Endometrial microvascular endothelial cells (primary cell): ENCODE data around the gene PTPRN2. TPM values are rescaled to one million over a fixed set of nuclear protein-coding genes. Genes with fewer than 3 reads are reported as not detected.
"Not testable (repeated sequence)": the region's sequence is repeated elsewhere in the genome, so short reads cannot be mapped to it uniquely, and the experiment has no call there.

Source experiments
- in situ Hi-C: cut with HindIII; loops from 2 replicates; pipeline ENCODE4 v1.10.0; 2017; ENCODE audit warnings: low sequenced_read_pairs, low pct_unique_long_range_greater_than_20kb; ENCODE audit errors: inconsistent ontology term
- total RNA-seq: library from RNA; depleted of rRNA; stranded (reverse); fragments of >200 nt; gene quantifications from one replicate; pipeline ENCODE4 v1.2.3, GENCODE V29; 2015; ENCODE audit errors: inconsistent ontology term

Gene PTPRN2
- total RNA-seq, 1 donor from 2014 or later, result 13.3 TPM

DNA sequence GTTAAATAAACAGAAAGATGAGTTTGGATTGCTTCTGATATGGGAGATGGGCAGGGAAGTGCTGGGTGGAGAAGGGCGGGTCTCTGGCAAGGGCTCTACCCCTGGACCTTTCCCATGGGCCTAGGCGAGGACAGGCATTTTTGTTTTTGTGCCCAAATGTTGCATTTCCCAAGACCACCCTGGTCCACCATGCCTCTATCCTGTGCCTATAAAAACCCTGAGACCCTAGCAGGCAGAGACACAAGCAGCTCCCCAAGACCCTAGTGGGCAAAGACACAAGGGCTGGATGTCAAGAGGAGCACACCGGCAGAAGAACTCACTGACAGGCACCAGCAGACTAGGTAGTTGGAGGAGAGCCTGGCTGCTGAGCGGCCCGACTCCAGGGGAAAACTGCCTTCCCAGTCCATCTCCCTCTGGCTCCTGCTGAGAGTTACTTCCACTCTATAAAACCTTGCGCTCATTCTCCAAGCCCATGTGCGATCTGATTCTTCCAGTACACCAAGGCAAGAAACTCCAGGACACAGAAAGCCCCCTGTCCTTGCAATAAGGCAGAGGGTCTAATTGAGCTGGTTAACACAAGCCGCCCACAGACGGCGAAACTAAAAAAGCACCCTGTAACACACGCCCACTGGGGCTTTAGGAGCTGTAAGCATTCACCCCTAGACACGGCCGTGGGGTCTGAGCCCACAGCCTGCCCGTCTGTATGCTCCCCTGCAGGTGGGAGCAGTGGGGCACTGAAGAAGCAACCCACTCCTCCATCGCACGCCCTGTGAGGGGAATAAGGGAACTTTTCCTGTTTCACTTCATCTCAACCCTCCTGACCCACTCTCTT is 291.4 kb downstream of the PTPRN2 start:
- in situ Hi-C loops, result no loop called here

- in situ Hi-C loops, result not testable (repeated sequence)
Measured at GRCh38 chr7:158294468-158295215, 293.0 kb downstream of the PTPRN2 start.

- in situ Hi-C loops, result no loop called here
Measured at GRCh38 chr7:158292948-158293347, 294.7 kb downstream of the PTPRN2 start.

DNA sequence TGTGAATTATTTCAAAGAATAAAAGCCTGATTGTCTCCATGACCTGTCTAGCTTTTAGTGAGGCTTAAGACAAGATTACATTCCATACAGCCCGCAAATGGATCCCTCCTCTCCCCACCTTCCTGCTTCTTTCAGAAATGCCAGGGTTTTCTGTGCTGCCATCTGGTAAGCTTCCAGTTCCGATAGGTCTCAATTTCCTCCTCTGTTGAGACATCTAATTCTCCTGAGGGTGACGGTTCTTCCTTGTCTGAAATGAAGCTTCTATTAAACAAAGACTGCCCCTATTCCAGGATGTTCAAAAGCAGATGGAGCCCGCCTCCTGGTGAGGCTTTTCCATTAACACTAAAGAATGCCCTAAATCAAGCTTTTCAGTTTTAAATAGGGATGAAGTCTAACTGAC is 295.6 kb downstream of the PTPRN2 start:
- in situ Hi-C loops, result no loop called here

DNA sequence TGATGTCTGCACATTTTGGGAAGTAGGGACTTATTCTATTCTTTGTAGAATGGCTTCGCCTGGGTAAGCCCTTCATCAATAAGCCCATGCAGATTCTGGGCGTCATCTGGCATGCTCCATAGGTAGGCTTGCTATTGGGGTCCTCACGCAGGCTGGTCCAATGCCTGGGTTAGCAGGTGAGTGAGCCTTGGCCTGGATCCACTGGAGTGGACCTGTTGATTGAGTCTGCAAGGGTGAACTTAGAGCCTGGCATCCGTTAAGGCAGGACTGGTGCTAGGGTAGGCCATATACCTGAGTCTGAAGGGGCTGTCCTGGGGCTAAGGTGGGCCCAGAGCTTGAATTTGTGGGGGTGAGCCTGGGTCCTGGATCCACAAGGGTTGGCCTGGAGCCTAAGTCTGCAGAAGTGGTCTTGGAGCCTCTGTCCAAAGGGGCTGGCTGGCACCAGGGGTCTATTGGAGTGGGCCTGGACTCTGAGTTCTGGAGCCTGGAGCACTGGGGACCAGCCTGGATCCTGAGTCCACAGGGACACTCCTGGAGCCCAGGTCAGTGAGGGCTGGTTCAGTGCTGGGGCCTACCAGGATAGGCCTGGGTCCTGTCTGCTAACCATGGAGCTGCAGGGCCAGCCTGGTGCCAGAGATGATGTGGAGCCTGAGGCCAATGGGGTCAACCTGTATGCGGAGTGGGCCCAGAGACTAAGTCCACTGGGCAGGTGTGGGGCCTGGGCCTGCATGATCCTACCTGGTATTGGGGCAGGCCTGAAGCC is 297.7 kb downstream of the PTPRN2 start:
- in situ Hi-C loops, result no loop called here

GRCh38 chr7:158289231-158289630 is 298.4 kb downstream of the PTPRN2 start:
- in situ Hi-C loops, result no loop called here

GRCh38 chr7:158286210-158286609 is 301.4 kb downstream of the PTPRN2 start:
- in situ Hi-C loops, result no loop called here

- in situ Hi-C loops, result no loop called here
Measured at GRCh38 chr7:158285383-158285770, 302.2 kb downstream of the PTPRN2 start.

- in situ Hi-C loops, result no loop called here
Measured at GRCh38 chr7:158284617-158285382, 302.8 kb downstream of the PTPRN2 start.

- in situ Hi-C loops, result no loop called here
Measured at GRCh38 chr7:158284121-158284520, 303.5 kb downstream of the PTPRN2 start.

GRCh38 chr7:158283016-158283974 is 304.3 kb downstream of the PTPRN2 start:
- in situ Hi-C loops, result no loop called here

DNA sequence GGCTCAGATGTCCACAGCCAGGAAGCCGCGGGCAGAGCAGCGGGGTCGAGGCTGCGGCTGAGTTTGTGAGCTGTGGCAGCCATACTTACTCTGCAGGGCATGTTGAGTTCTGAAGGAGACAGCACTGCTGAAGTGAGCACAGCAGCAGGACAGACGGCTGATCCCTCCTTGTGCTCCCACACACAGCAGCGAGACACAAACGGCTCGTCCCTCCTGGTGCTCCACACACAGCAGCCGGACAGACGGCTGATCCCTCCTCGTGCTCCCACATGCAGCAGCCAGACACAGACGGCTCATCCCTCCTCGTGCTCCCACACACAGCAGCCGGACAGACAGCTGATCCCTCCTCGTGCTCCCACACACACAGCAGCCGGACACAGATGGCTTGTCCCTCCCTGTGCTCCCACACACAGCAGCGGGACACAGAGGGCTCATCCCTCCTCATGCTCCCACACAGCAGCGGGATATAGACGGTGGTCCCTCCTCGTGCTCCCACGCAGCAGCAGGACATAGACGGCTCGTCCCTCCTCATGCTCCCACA is 305.1 kb downstream of the PTPRN2 start:
- in situ Hi-C loops, result no loop called here

GRCh38 chr7:158281441-158281840 is 306.2 kb downstream of the PTPRN2 start:
- in situ Hi-C loops, result no loop called here

DNA sequence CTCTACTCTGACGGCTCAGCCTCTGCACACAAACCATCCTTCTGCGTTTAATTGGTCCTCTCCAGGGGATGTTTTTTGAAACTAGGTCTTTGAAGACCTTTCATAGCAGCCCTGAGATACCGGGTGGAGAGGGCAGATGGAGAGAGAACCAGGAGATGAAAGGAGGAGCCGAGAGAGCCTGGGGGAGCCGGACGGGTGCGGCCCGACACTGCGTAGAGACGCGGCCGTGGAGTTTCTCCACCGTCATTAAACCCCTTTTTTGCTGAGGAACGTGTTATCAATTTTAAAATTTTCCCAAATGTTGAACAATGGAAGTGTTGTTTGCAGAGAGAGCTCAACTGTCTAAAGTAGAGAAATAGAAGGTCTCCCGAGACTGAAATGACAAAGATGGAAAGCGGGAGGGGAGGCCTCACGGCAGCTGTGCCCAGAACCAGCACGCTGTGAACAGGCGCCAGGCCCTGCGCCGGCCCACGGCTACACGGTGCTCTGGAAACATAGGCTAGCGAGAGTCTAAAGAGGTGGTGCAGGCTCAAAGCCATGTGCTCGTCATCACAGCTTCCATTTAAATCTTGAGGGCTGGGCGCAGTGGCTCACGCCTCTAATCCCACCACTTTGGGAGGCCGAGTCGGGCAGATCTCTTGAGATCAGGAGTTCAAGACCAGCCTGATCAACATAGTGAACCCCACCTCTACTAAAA is 307.0 kb downstream of the PTPRN2 start:
- in situ Hi-C loops, result no loop called here

GRCh38 chr7:158279539-158280447 is 307.8 kb downstream of the PTPRN2 start:
- in situ Hi-C loops, result no loop called here

GRCh38 chr7:158278745-158279320 is 308.8 kb downstream of the PTPRN2 start:
- in situ Hi-C loops, result no loop called here
